Hematopoietic multipotent progenitor cell treated with erythropoietin and hydrocortisone succinate and interleukin-3 and kit ligand, for 4 days (in vitro differentiated cells): Measurements from ENCODE around the gene ST7.
"Not testable (repeated sequence)": the region's sequence is repeated elsewhere in the genome, so short reads cannot be mapped to it uniquely, and the experiment has no call there.

Experiments used
- DNase-seq: peaks from one replicate; pipeline ENCODE4 v3.0.0-alpha.2; 2015

Gene ST7

GRCh38 chr7:116951366-116952292 is 1.7 kb upstream of the ST7 start:
- DNase-seq, result no peak

- peak; percentile 87 for DNase-seq
Measured at GRCh38 chr7:116952635-116953371, 498 bp upstream of the ST7 start.

- DNase-seq, result peak; percentile 78
Measured at GRCh38 chr7:116953906-116954838, 871 bp downstream of the ST7 start.

GRCh38 chr7:116955340-116955739 is 2.0 kb downstream of the ST7 start:
- no peak for DNase-seq

- peak; percentile 49 for DNase-seq
Measured at GRCh38 chr7:116955801-116956476, 2.6 kb downstream of the ST7 start.

GRCh38 chr7:116956477-116956804 is 3.1 kb downstream of the ST7 start:
- DNase-seq, result no peak

- DNase-seq, result no peak
Measured at GRCh38 chr7:116957874-116958273, 4.6 kb downstream of the ST7 start.

- not testable (repeated sequence) for DNase-seq
Measured at GRCh38 chr7:116961966-116962673, 8.8 kb downstream of the ST7 start.

- peak; percentile 40 for DNase-seq
Measured at GRCh38 chr7:116963234-116963633, 9.9 kb downstream of the ST7 start.

- DNase-seq, result no peak
Measured at GRCh38 chr7:116966601-116967000, 13.3 kb downstream of the ST7 start.

- DNase-seq, result no peak
Measured at GRCh38 chr7:116967254-116967922, 14.1 kb downstream of the ST7 start.

GRCh38 chr7:116967983-116968382 is 14.7 kb downstream of the ST7 start:
- DNase-seq, result no peak

- no peak for DNase-seq
Measured at GRCh38 chr7:116968631-116969030, 15.3 kb downstream of the ST7 start.

- DNase-seq, result no peak
Measured at GRCh38 chr7:116969371-116969902, 16.1 kb downstream of the ST7 start.

GRCh38 chr7:116970238-116970910 is 17.1 kb downstream of the ST7 start:
- no peak for DNase-seq

- not testable (repeated sequence) for DNase-seq
Measured at GRCh38 chr7:116971153-116971552, 17.9 kb downstream of the ST7 start.

GRCh38 chr7:116971869-116972268 is 18.6 kb downstream of the ST7 start:
- DNase-seq, result no peak

GRCh38 chr7:116975024-116975423 is 21.7 kb downstream of the ST7 start:
- not testable (repeated sequence) for DNase-seq

- no peak for DNase-seq
Measured at GRCh38 chr7:116977172-116977571, 23.9 kb downstream of the ST7 start.

GRCh38 chr7:116978006-116978405 is 24.7 kb downstream of the ST7 start:
- peak; percentile 26 for DNase-seq
